SK-N-MC (cell line): ENCODE results near the gene FAM13A.

Experiments used
- EZH2 ChIP-seq: fragments of 200-600 bp; sonication (generic); IDR thresholded peaks from one replicate; pipeline ENCODE4 v1.6.1; 2017; ENCODE audit warnings: antibody characterized with exemption
- POLR2AphosphoS5 ChIP-seq: IDR thresholded peaks from 2 replicates; pipeline ENCODE4 v1.6.1; 2012; ENCODE audit warnings: mild to moderate bottlenecking, low read depth, low read length, borderline replicate concordance

DNA sequence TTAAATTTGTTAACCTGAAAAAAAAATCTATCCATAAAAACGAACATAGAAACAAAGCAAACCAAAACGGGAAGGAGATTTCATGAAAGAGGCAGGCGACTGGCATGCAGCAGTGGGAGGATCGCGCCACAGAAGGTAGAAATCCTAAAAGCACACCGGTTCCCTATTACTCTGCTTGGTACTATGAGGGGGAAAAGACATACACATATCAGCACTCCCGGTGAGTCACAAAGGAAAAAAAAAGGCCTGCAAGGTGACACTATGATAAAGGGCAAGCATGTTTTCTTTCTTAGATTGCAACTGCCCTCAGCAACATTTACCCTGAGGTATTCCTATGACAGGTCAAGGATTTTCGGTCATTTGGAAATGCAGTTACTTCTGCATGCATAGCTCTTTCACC lies 298.7 kb downstream of the FAM13A start:
- no peak for TF ChIP-seq EZH2
- no peak for TF ChIP-seq POLR2AphosphoS5
